K562 (cell line): ENCODE data around the gene TXLNB.

Experiments used
- ADNP ChIP-seq: fragments of 200-800 bp; sonication (Bioruptor generic); IDR thresholded peaks from 2 replicates; pipeline ENCODE4 v1.6.1; 2016; ENCODE audit warnings: missing genetic modification characterization, missing compliant biosample characterization
- ARID2 ChIP-seq: fragments of 450-650 bp; IDR thresholded peaks from 2 replicates; pipeline ENCODE4 v1.6.1; 2017; ENCODE audit warnings: antibody characterized with exemption, mild to moderate bottlenecking
- CHD4 ChIP-seq: fragments of 200-600 bp; sonication (generic); IDR thresholded peaks from 3 replicates; pipeline ENCODE4 v1.6.1; 2012; ENCODE audit warnings: low read depth, mild to moderate bottlenecking, mixed read lengths, low read length, inconsistent platforms; ENCODE audit not compliant: insufficient read depth, insufficient replicate concordance, poor library complexity, severe bottlenecking
- GABPA ChIP-seq: fragments of 200-800 bp; sonication (Bioruptor generic); conservative IDR thresholded peaks from 2 replicates; pipeline ENCODE4 v1.6.1; 2016; ENCODE audit warnings: low read depth, missing genetic modification characterization, missing compliant biosample characterization
- KAT8 ChIP-seq: fragments of 450-650 bp; IDR thresholded peaks from 2 replicates; pipeline ENCODE4 v1.6.1; 2016; ENCODE audit warnings: low read depth, mild to moderate bottlenecking
- POLR2A ChIP-seq: fragments of 450-650 bp; conservative IDR thresholded peaks from 2 replicates; pipeline ENCODE4 v1.6.1; 2016
- RNF219 ChIP-seq: fragments of 250-450 bp; sonication (Bioruptor Pico); IDR thresholded peaks from 2 replicates; pipeline ENCODE4 v1.5.0; 2022; ENCODE audit warnings: mild to moderate bottlenecking
- TCFL5 ChIP-seq: fragments of 250-450 bp; sonication (Bioruptor Pico); conservative IDR thresholded peaks from 2 replicates; pipeline ENCODE4 v1.6.1; 2021; ENCODE audit warnings: mild to moderate bottlenecking, moderate library complexity, matching md5 sums
- TEAD1 ChIP-seq, 2 experiments: fragments of 450-650 bp in 1 of 2; sonication (generic) in 1 of 2; formaldehyde crosslinking; IDR thresholded peaks; 2 replicates each; pipeline versions ENCODE4 v1.4.0 to v1.8.0; 2020 to 2022; ENCODE audit warnings: mild to moderate bottlenecking in 2 of 2, missing genetic modification reagents in 1 of 2
- ZNF274 ChIP-seq: IDR thresholded peaks from 2 replicates; pipeline ENCODE4 v1.6.1; 2011; ENCODE audit warnings: low read depth, mild to moderate bottlenecking, low read length, moderate library complexity, borderline replicate concordance
- TF ChIP-seq, protein P1 (sequence below): fragments of 250-450 bp; sonication (Bioruptor Pico); IDR thresholded peaks from 2 replicates; pipeline ENCODE4 v1.8.0; 2022; ENCODE audit warnings: moderate library complexity, mild to moderate bottlenecking, inconsistent platforms

DNA sequence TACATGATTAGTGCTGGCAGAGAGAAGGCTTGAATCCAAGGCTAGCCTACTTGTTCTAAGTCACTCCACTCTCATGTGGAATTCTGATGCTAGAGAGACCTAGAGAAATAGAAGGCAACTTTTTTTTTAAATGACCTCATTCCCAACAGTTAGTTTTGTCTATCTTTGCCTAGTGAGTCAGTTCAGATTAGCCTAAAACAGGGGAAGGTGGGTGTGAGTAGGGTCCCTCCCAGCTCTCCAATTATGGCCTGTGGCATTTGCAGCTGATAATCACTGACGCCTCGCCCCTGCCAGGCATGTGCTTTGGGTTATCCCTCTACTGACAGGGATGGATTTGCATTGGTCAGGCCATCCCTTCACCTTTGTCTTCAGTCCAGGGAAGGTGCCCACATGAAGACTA is 13.6 kb downstream of the TXLNB start:
- TF ChIP-seq ADNP (tag) (no peak), KAT8 (no peak), POLR2A (no peak), ARID2 (no peak), ZNF274 (no peak), RNF219 (CRISPR knock-in tag) (no peak), TCFL5 (CRISPR knock-in tag) (no peak), GABPA (no peak), CHD4 (no peak), TEAD1 (CRISPR knock-in tag; IDR thresholded peaks at IDR 0.05) (no peak)
- TF ChIP-seq, protein P1, sequence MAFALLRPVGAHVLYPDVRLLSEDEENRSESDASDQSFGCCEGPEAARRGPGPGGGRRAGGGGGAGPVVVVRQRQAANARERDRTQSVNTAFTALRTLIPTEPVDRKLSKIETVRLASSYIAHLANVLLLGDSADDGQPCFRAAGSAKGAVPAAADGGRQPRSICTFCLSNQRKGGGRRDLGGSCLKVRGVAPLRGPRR (CRISPR knock-in tag): no peak
